ENCODE results near the gene CKS1B. TPM values are rescaled to one million over a fixed set of nuclear protein-coding genes. Genes with fewer than 3 reads are reported as not detected.

Gene CKS1B
- total RNA-seq (2014; rRNA removed; shearing (Covaris generic)): 192 and 226 TPM in 2 replicates

GRCh38 chr1:154974102-154974807 is at the start of gene CKS1B:
TSS of gene CKS1B (plus strand) at chr1:154974681. CDS start at chr1:154974746, 65 bp downstream.

GRCh38 chr1:154936555-154937084 is 37.9 kb upstream of the CKS1B start, which contains the start of gene PMVK:
TSS of gene PMVK (minus strand) at chr1:154936719. CDS start at chr1:154936685, 34 bp downstream.

GRCh38 chr1:154955718-154956543 is 18.6 kb upstream of the CKS1B start, which contains the start of gene PBXIP1:
TSS of gene PBXIP1 (minus strand) at chr1:154956099. CDS start at chr1:154953721, 2,378 bp downstream.

GRCh38 chr1:154961207-154962155 is 13.0 kb upstream of the CKS1B start, which contains the start of gene PYGO2:
TSS of gene PYGO2 (minus strand) at chr1:154961782. CDS start at chr1:154961576, 206 bp downstream.

GRCh38 chr1:154970631-154971340 is 3.7 kb upstream of the CKS1B start, which contains the start of gene SHC1:
TSS of gene SHC1 (minus strand) at chr1:154970747. CDS start at chr1:154970526, 221 bp downstream.

GRCh38 chr1:154982897-154983648 is 8.6 kb downstream of the CKS1B start, which contains the start of gene FLAD1:
TSS of gene FLAD1 (plus strand) at chr1:154983344. CDS start at chr1:154983695, 351 bp downstream.

GRCh38 chr1:154993572-154994268 is 19.2 kb downstream of the CKS1B start, which contains the start of gene LENEP:
TSS of gene LENEP (plus strand) at chr1:154993586. CDS start at chr1:154993608, 22 bp downstream.

GRCh38 chr1:155002464-155003226 is 28.2 kb downstream of the CKS1B start, which contains the start of gene ZBTB7B:
TSS of gene ZBTB7B (plus strand) at chr1:155002802. CDS start at chr1:155014661, 11,859 bp downstream.

Small RNAs within 50 kb of the gene (small RNA-seq; reads per million reads assigned to genes)
- gene MIR4258 (not detected), gene RF00017 (not detected)

Other genes starting within 250 kb of the CKS1B start
- 0.74 and 1.3 TPM in 2 replicates for gene KCNN3, start 104.4 kb upstream of the CKS1B start, total RNA-seq (2014; rRNA removed; shearing (Covaris generic))
- gene PMVK, start 38.0 kb upstream of the CKS1B start, total RNA-seq (2014; rRNA removed; shearing (Covaris generic)): 13.8 and 17.6 TPM in 2 replicates
- gene PBXIP1, start 18.6 kb upstream of the CKS1B start, total RNA-seq (2014; rRNA removed; shearing (Covaris generic)): 44.9 and 55.1 TPM in 2 replicates
- gene PYGO2, start 12.9 kb upstream of the CKS1B start, total RNA-seq (2014; rRNA removed; shearing (Covaris generic)): 31.9 and 39.8 TPM in 2 replicates
- gene SHC1, start 3.9 kb upstream of the CKS1B start, total RNA-seq (2014; rRNA removed; shearing (Covaris generic)): 279 and 321 TPM in 2 replicates
- gene FLAD1, start 8.7 kb downstream of the CKS1B start, total RNA-seq (2014; rRNA removed; shearing (Covaris generic)): 52.3 and 59.9 TPM in 2 replicates
- gene LENEP, start 18.9 kb downstream of the CKS1B start, total RNA-seq (2014; rRNA removed; shearing (Covaris generic)): not detected in 2 replicates
- gene ZBTB7B, start 28.1 kb downstream of the CKS1B start, total RNA-seq (2014; rRNA removed; shearing (Covaris generic)): 20.9 and 21.1 TPM in 2 replicates
- 0.19 and 0.40 TPM in 2 replicates for gene DCST2, start 59.1 kb downstream of the CKS1B start, total RNA-seq (2014; rRNA removed; shearing (Covaris generic))
- not detected in 2 replicates for gene DCST1, start 59.1 kb downstream of the CKS1B start, total RNA-seq (2014; rRNA removed; shearing (Covaris generic))
- gene ADAM15, start 76.6 kb downstream of the CKS1B start, total RNA-seq (2014; rRNA removed; shearing (Covaris generic)): 112 and 116 TPM in 2 replicates
- 7.5 and 7.8 TPM in 2 replicates for gene EFNA4, start 89.1 kb downstream of the CKS1B start, total RNA-seq (2014; rRNA removed; shearing (Covaris generic))
- gene EFNA3, start 104.2 kb downstream of the CKS1B start, total RNA-seq (2014; rRNA removed; shearing (Covaris generic)): 2.5 and 3.0 TPM in 2 replicates
- gene EFNA1, start 153.2 kb downstream of the CKS1B start, total RNA-seq (2014; rRNA removed; shearing (Covaris generic)): 37.2 and 40.0 TPM in 2 replicates
- 68.9 and 72.0 TPM in 2 replicates for gene SLC50A1, start 161.2 kb downstream of the CKS1B start, total RNA-seq (2014; rRNA removed; shearing (Covaris generic))
- gene DPM3, start 165.8 kb downstream of the CKS1B start, total RNA-seq (2014; rRNA removed; shearing (Covaris generic)): 75.7 and 98.1 TPM in 2 replicates
- 102 and 136 TPM in 2 replicates for gene KRTCAP2, start 198.6 kb downstream of the CKS1B start, total RNA-seq (2014; rRNA removed; shearing (Covaris generic))
- 2.3 and 3.4 TPM in 2 replicates for gene TRIM46, start 199.2 kb downstream of the CKS1B start, total RNA-seq (2014; rRNA removed; shearing (Covaris generic))
- gene THBS3, start 233.2 kb downstream of the CKS1B start, total RNA-seq (2014; rRNA removed; shearing (Covaris generic)): 36.2 and 40.8 TPM in 2 replicates
- gene MTX1, start 234.0 kb downstream of the CKS1B start, total RNA-seq (2014; rRNA removed; shearing (Covaris generic)): 125 and 141 TPM in 2 replicates